Transverse colon (tissue), 3 donors: Measurements from ENCODE around the gene HMGN5.

Experiments used
- EP300 ChIP-seq: sonication (generic); formaldehyde crosslinking; IDR thresholded peaks from one replicate; pipeline ENCODE4 v1.6.1; 2017; ENCODE audit warnings: antibody characterized with exemption, low read depth
- POLR2A ChIP-seq: fragments of 450-650 bp; IDR thresholded peaks from one replicate; pipeline ENCODE4 v1.6.1; 2016; ENCODE audit warnings: antibody characterized with exemption, mild to moderate bottlenecking, moderate library complexity
- TF ChIP-seq, protein P1 (sequence below), 5 experiments: fragments of 200-600 bp in 3 of 5; fragments of 450-650 bp in 2 of 5; sonication (generic) in 3 of 5; IDR thresholded peaks; 1 replicate in 2 of 5; 2 replicates in 3 of 5; pipeline ENCODE4 v1.5.1; 2016 to 2017; ENCODE audit warnings: antibody characterized with exemption in 5 of 5, inconsistent platforms in 3 of 5, mild to moderate bottlenecking in 2 of 5, moderate library complexity in 1 of 5

DNA sequence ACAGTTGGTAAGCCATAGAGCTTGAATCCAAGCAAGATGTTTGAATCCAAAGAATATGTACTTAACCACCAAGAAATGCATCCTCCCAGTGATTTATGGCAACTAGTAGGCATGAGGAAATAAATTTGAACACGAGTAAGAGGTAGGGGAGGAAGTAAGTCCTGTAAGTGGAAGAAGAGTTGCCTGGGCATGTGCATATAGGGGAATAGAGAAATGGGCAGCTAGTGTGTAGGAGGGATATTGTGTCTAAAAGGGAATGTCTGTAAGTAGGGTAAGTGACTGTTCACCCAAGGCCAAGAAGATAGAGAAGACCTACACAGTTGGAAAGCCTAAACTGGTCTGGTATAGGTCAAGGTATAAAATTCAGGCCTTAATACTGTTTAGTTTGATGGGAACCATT lies 4.8 kb upstream of the HMGN5 start:
- TF ChIP-seq, protein P1, sequence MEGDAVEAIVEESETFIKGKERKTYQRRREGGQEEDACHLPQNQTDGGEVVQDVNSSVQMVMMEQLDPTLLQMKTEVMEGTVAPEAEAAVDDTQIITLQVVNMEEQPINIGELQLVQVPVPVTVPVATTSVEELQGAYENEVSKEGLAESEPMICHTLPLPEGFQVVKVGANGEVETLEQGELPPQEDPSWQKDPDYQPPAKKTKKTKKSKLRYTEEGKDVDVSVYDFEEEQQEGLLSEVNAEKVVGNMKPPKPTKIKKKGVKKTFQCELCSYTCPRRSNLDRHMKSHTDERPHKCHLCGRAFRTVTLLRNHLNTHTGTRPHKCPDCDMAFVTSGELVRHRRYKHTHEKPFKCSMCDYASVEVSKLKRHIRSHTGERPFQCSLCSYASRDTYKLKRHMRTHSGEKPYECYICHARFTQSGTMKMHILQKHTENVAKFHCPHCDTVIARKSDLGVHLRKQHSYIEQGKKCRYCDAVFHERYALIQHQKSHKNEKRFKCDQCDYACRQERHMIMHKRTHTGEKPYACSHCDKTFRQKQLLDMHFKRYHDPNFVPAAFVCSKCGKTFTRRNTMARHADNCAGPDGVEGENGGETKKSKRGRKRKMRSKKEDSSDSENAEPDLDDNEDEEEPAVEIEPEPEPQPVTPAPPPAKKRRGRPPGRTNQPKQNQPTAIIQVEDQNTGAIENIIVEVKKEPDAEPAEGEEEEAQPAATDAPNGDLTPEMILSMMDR (IDR thresholded peaks at IDR 0.05), result no peak
- TF ChIP-seq EP300 (no peak), POLR2A (no peak)
